WTC11 (cell line): ENCODE results near the gene SLC22A7. TPM values are rescaled to one million over a fixed set of nuclear protein-coding genes. Genes with fewer than 3 reads are reported as not detected.

Experiments
- ATAC-seq: fragments of 200-7000 bp; cut with Tn5 transposase; 2 replicates; pipeline ENCODE4 v1.10.0; 2021; ENCODE audit warnings: mild to moderate bottlenecking, moderate library complexity
- CTCF ChIA-PET: fragments of 300-600 bp; sonication (Branson Sonifier 250); formaldehyde crosslinking; loops from one replicate; lab custom pipeline; 2021; ENCODE audit warnings: antibody characterized with exemption; lab: Charles Lee
- POLR2A ChIA-PET: fragments of 350-600 bp; sonication (Branson Sonifier 250); formaldehyde crosslinking; loops from one replicate; lab custom pipeline; 2021; ENCODE audit warnings: antibody characterized with exemption; lab: Charles Lee
- DNase-seq: peaks from one replicate; pipeline ENCODE4 v3.0.0; 2021; ENCODE audit warnings: low spot score
- H3K27ac Mint-ChIP-seq: 2 replicates; pipeline ENCODE4 v1.8.0; 2021; ENCODE audit warnings: mixed read lengths
- H3K27me3 Mint-ChIP-seq: 2 replicates; pipeline ENCODE4 v1.8.0; 2021; ENCODE audit warnings: low read depth, mild to moderate bottlenecking, moderate library complexity, mixed read lengths
- H3K36me3 Mint-ChIP-seq: 2 replicates; pipeline ENCODE4 v1.8.0; 2021; ENCODE audit warnings: mixed read lengths
- H3K4me1 Mint-ChIP-seq: 2 replicates; pipeline ENCODE4 v1.8.0; 2022; ENCODE audit warnings: mixed read lengths
- H3K4me3 Mint-ChIP-seq: 2 replicates; pipeline ENCODE4 v1.8.0; 2021; ENCODE audit warnings: mild to moderate bottlenecking, moderate library complexity, mixed read lengths
- H3K9me3 Mint-ChIP-seq: 2 replicates; pipeline ENCODE4 v1.8.0; 2021; ENCODE audit warnings: mixed read lengths
- ARID4B ChIP-seq: sonication (generic); formaldehyde crosslinking; IDR thresholded peaks from 2 replicates; pipeline ENCODE4 v1.8.0; 2023; ENCODE audit warnings: missing genetic modification reagents, mild to moderate bottlenecking, borderline replicate concordance
- ATF3 ChIP-seq: sonication (generic); formaldehyde crosslinking; conservative IDR thresholded peaks from 2 replicates; pipeline ENCODE4 v1.8.1; 2022; ENCODE audit warnings: mild to moderate bottlenecking, missing genetic modification reagents
- CREB1 ChIP-seq: sonication (generic); formaldehyde crosslinking; IDR thresholded peaks from 2 replicates; pipeline ENCODE4 v1.8.0; 2023; ENCODE audit warnings: mild to moderate bottlenecking, missing genetic modification reagents
- CREM ChIP-seq: sonication (generic); formaldehyde crosslinking; IDR thresholded peaks from 2 replicates; pipeline ENCODE4 v1.8.1; 2022; ENCODE audit warnings: mild to moderate bottlenecking, missing genetic modification reagents, moderate library complexity
- E2F1 ChIP-seq: sonication (generic); formaldehyde crosslinking; IDR thresholded peaks from 2 replicates; pipeline ENCODE4 v1.8.0; 2022; ENCODE audit warnings: mild to moderate bottlenecking, missing genetic modification reagents
- E2F4 ChIP-seq: sonication (generic); formaldehyde crosslinking; IDR thresholded peaks from 2 replicates; pipeline ENCODE4 v1.8.1; 2022; ENCODE audit warnings: low read depth, mild to moderate bottlenecking, moderate library complexity, missing genetic modification reagents, borderline replicate concordance
- E2F5 ChIP-seq: sonication (generic); formaldehyde crosslinking; IDR thresholded peaks from 2 replicates; pipeline ENCODE4 v1.8.1; 2022; ENCODE audit warnings: mild to moderate bottlenecking, moderate library complexity, missing genetic modification reagents
- FOXK1 ChIP-seq: sonication (generic); formaldehyde crosslinking; IDR thresholded peaks from 2 replicates; pipeline ENCODE4 v1.8.0; 2022; ENCODE audit warnings: mild to moderate bottlenecking, moderate library complexity, missing genetic modification reagents
- FOXP4 ChIP-seq: sonication (generic); formaldehyde crosslinking; IDR thresholded peaks from 2 replicates; pipeline ENCODE4 v1.8.0; 2022; ENCODE audit warnings: mild to moderate bottlenecking, missing genetic modification reagents
- JUN ChIP-seq: sonication (generic); formaldehyde crosslinking; IDR thresholded peaks from 2 replicates; pipeline ENCODE4 v1.8.0; 2023; ENCODE audit warnings: mild to moderate bottlenecking, missing genetic modification reagents
- KAT7 ChIP-seq: sonication (generic); formaldehyde crosslinking; IDR thresholded peaks from 2 replicates; pipeline ENCODE4 v1.8.1; 2023; ENCODE audit warnings: missing genetic modification reagents, mild to moderate bottlenecking, borderline replicate concordance
- MAX ChIP-seq: sonication (generic); formaldehyde crosslinking; IDR thresholded peaks from 2 replicates; pipeline ENCODE4 v1.8.0; 2022; ENCODE audit warnings: mild to moderate bottlenecking, missing genetic modification reagents
- MXD4 ChIP-seq: fragments of 250-450 bp; sonication (Bioruptor Pico); IDR thresholded peaks from 2 replicates; pipeline ENCODE4 v1.8.0; 2021; ENCODE audit warnings: mild to moderate bottlenecking, moderate library complexity, borderline replicate concordance
- NFATC4 ChIP-seq: fragments of 250-450 bp; sonication (Bioruptor Pico); IDR thresholded peaks from 2 replicates; pipeline ENCODE4 v1.9.0; 2021; ENCODE audit warnings: mild to moderate bottlenecking
- NR2C2 ChIP-seq: sonication (generic); formaldehyde crosslinking; IDR thresholded peaks from 2 replicates; pipeline ENCODE4 v1.8.0; 2022; ENCODE audit warnings: mild to moderate bottlenecking, missing genetic modification reagents
- RELA ChIP-seq: sonication (generic); formaldehyde crosslinking; IDR thresholded peaks from 2 replicates; pipeline ENCODE4 v1.8.1; 2022; ENCODE audit warnings: missing genetic modification reagents, mild to moderate bottlenecking, borderline replicate concordance
- SMAD4 ChIP-seq: sonication (generic); formaldehyde crosslinking; IDR thresholded peaks from 2 replicates; pipeline ENCODE4 v1.8.0; 2022; ENCODE audit warnings: mild to moderate bottlenecking, missing genetic modification reagents
- USF1 ChIP-seq: sonication (generic); formaldehyde crosslinking; IDR thresholded peaks from 2 replicates; pipeline ENCODE4 v1.8.0; 2022; ENCODE audit warnings: mild to moderate bottlenecking, missing genetic modification reagents
- ZMAT4 ChIP-seq: fragments of 250-450 bp; sonication (Bioruptor Pico); IDR thresholded peaks from 2 replicates; pipeline ENCODE4 v1.9.0; 2021; ENCODE audit warnings: mild to moderate bottlenecking
- ZNF121 ChIP-seq: sonication (generic); formaldehyde crosslinking; IDR thresholded peaks from 2 replicates; pipeline ENCODE4 v1.8.0; 2023; ENCODE audit warnings: missing genetic modification reagents
- ZNF423 ChIP-seq: fragments of 250-450 bp; sonication (Bioruptor Pico); IDR thresholded peaks from 2 replicates; pipeline ENCODE4 v2.1.2; 2022; ENCODE audit warnings: mild to moderate bottlenecking, moderate library complexity
- ZSCAN18 ChIP-seq: fragments of 250-450 bp; sonication (Bioruptor Pico); IDR thresholded peaks from 2 replicates; pipeline ENCODE4 v2.1.2; 2022; ENCODE audit warnings: mild to moderate bottlenecking, moderate library complexity
- total RNA-seq: library from RNA; stranded (reverse); gene quantifications from 3 replicates; pipeline ENCODE4 v1.2.3, GENCODE V29; 2021

SLC22A7 gene
- total RNA-seq, 1 experiment from 2014 or later = not detected

GRCh38 chr6:43290905-43291355, 7.1 kb upstream of the SLC22A7 start (continued):
- no peak for TF ChIP-seq E2F4
- no peak for TF ChIP-seq USF1
- no peak for TF ChIP-seq CREM (CRISPR knock-in tag)
- TF ChIP-seq RELA = no peak
- TF ChIP-seq, all 79 proteins: peak for 0

GRCh38 chr6:43291708-43292107, 6.4 kb upstream of the SLC22A7 start:
- no peak overlapping the region for H3K4me3 Mint-ChIP-seq
- ATAC-seq (no peak), DNase-seq (no peak)
- H3K9me3 Mint-ChIP-seq = no peaks in the 10 kb centered on the region
- no peak overlapping the region for H3K27ac Mint-ChIP-seq
- H3K36me3 Mint-ChIP-seq = no peaks in the 10 kb centered on the region
- peaks cover 10% of the 10 kb centered on the region for H3K27me3 Mint-ChIP-seq
- H3K4me1 Mint-ChIP-seq = peaks cover 7% of the 10 kb centered on the region
- POLR2A ChIA-PET = no interaction called here
- CTCF ChIA-PET = interaction anchor here (1.3 kb wide), 1 partner anchor 62 kb away, joined by 3 read pairs; the partner anchor contains the start of gene DNPH1
- no peak for TF ChIP-seq ZMAT4 (CRISPR knock-in tag)
- TF ChIP-seq RELA = no peak
- TF ChIP-seq MXD4 (CRISPR knock-in tag) = no peak
- TF ChIP-seq MAX (CRISPR knock-in tag) = no peak
- no peak for TF ChIP-seq ZSCAN18 (CRISPR knock-in tag)
- no peak for TF ChIP-seq ATF3 (CRISPR knock-in tag)
- no peak for TF ChIP-seq KAT7 (CRISPR knock-in tag)
- no peak for TF ChIP-seq E2F1 (CRISPR knock-in tag)
- TF ChIP-seq ZNF121 (CRISPR knock-in tag) = no peak
- TF ChIP-seq NR2C2 (CRISPR knock-in tag) = no peak
- no peak for TF ChIP-seq SMAD4
- no peak for TF ChIP-seq ZNF423 (CRISPR knock-in tag)
- TF ChIP-seq NFATC4 (CRISPR knock-in tag) = no peak
- TF ChIP-seq FOXP4 (CRISPR knock-in tag) = no peak
- TF ChIP-seq FOXK1 (CRISPR knock-in tag) = no peak
- TF ChIP-seq ARID4B (CRISPR knock-in tag) = no peak
- no peak for TF ChIP-seq JUN
- TF ChIP-seq E2F5 (CRISPR knock-in tag) = no peak
- TF ChIP-seq CREB1 (CRISPR knock-in tag) = no peak
